NCI-H526 treated with DMSO at 0.1 percent for 48 hours (cell line): ENCODE results near the gene PPP1R13B.

Experiments
- DNase-seq: peaks from one replicate; lab custom pipeline; 2025; lab: John Stamatoyannopoulos, UW

PPP1R13B gene

DNA sequence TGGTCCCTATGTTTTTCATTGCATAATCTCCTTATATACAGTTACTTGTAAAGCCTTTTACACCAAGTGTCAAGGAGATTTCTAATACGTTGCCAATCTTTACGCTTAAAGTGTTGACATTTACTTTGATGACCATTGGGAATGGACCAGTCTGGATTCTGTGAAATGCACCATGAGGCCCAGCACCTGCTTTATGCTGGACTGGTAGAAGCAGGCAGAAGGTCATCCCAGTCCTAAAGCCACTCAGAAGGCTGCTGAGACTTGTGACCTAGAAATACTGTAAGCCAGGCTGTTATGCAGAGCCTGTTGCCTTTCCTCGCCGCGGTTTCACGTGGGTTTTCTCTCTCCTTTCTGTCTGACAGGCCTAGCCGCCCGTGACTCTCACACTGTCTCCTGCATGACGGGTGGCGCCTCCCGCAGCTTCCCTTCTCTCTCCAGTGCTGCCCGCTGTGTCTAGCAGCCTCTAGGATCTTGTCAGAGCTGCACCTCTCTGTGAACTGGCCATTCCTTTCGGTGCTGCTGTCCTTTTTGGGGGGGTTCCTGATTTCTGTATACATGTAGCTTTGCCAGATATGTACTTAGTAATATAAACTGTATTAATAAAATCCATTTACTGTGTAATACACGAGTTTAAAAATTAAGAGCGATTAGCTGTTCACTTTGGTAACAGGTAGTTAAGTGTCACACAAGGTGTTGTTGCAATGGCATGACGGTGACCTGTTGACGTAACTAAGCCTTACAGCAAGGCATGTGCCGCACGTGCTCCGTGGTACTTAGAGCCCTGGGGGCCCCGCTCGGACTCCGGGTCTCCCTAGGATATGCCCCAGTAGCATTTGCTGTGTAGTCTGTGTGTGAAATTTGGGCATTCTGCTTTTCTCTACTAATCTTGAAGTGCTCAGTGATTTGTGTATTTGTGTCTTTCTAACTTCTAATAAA is 161.8 kb downstream of the PPP1R13B start:
- no peak for DNase-seq

DNA sequence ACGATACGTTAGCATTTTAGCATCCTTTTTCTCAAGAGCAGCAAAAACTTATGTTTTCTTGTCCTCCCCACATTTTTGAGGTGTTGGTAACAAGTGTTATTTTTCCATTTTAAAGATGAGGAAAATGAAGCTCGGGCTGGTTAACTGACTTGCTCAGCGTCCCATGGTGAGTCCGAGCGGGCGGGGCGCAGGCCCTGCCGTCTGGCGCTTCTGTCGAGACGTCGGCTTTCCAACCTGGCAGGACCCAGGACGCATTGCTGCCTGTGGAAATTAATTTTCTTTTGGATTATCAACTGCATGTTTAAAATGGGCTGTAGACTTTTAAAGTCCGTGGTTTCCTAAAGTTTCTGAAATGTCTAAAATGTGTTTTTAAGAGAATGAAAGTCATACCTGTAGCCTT is 162.5 kb downstream of the PPP1R13B start:
- DNase-seq = no peak

DNA sequence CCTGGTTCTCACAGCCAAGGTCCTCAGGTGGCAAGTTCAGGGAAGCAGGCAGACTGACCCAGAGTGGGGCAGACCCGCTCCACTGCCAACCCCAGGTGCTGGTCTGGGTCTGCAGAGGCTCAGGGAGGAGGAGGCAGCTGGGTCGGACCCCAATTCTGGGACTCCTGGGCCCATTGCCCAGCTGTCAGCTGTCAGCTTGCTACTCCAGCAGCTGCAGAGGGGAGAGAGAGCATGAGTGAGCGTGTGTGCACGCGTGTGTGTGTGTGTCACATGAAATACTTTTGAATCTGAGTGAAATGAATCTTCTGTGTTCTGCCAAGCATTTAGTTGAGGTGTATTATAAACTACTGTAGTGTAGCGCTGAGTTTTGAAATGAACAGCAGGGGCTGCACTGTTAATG is 162.9 kb downstream of the PPP1R13B start:
- no peak for DNase-seq
